ENCODE data around the gene TMEM51. TPM values are rescaled to one million over a fixed set of nuclear protein-coding genes. Genes with fewer than 3 reads are reported as not detected.

The TMEM51 gene
- total RNA-seq, 1 donor: 1.0 TPM

- Histone ChIP-seq H3K9me3 (ENCODE audit: low read depth, low read length) (no peaks in the 10 kb centered on the region), H3K27me3 (ENCODE audit: insufficient read depth, low read length) (peaks cover 3% of the 10 kb centered on the region), H3K4me3 (ENCODE audit: low read length) (no peak overlapping the region), H3K4me1 (ENCODE audit: insufficient read depth, low read length) (peaks cover 51% of the 10 kb centered on the region)
Observed at GRCh38 chr1:15258833-15259621, 105.5 kb downstream of the TMEM51 start.

GRCh38 chr1:15259622-15260007, 106.1 kb downstream of the TMEM51 start:
- peaks cover 51% of the 10 kb centered on the region for H3K4me1 ChIP-seq (ENCODE audit: insufficient read depth, low read length)
- H3K9me3 ChIP-seq (ENCODE audit: low read depth, low read length): peaks cover under 1% of the 10 kb centered on the region
- peaks cover 4% of the 10 kb centered on the region for H3K27me3 ChIP-seq (ENCODE audit: insufficient read depth, low read length)
- no peak overlapping the region for H3K4me3 ChIP-seq (ENCODE audit: low read length)

GRCh38 chr1:15260418-15261154, 107.0 kb downstream of the TMEM51 start:
- H3K27me3 ChIP-seq (ENCODE audit: insufficient read depth, low read length): peaks cover 9% of the 10 kb centered on the region
- H3K9me3 ChIP-seq (ENCODE audit: low read depth, low read length): peaks cover 6% of the 10 kb centered on the region
- peaks cover 51% of the 10 kb centered on the region for H3K4me1 ChIP-seq (ENCODE audit: insufficient read depth, low read length)
- no peak overlapping the region for H3K4me3 ChIP-seq (ENCODE audit: low read length)

- Histone ChIP-seq H3K27me3 (ENCODE audit: insufficient read depth, low read length) (peaks cover 12% of the 10 kb centered on the region), H3K9me3 (ENCODE audit: low read depth, low read length) (peaks cover 6% of the 10 kb centered on the region), H3K4me1 (ENCODE audit: insufficient read depth, low read length) (peaks cover 51% of the 10 kb centered on the region), H3K4me3 (ENCODE audit: low read length) (no peak overlapping the region)
Observed at GRCh38 chr1:15261155-15262002, 107.8 kb downstream of the TMEM51 start.

- peaks cover 6% of the 10 kb centered on the region for H3K9me3 ChIP-seq (ENCODE audit: low read depth, low read length)
Observed at GRCh38 chr1:15262003-15262377, 108.4 kb downstream of the TMEM51 start.

GRCh38 chr1:15262706-15263105, 109.2 kb downstream of the TMEM51 start:
- Histone ChIP-seq H3K9me3 (ENCODE audit: low read depth, low read length) (peaks cover 6% of the 10 kb centered on the region), H3K4me1 (ENCODE audit: insufficient read depth, low read length) (peaks cover 49% of the 10 kb centered on the region), H3K4me3 (ENCODE audit: low read length) (no peak overlapping the region), H3K27me3 (ENCODE audit: insufficient read depth, low read length) (peaks cover 12% of the 10 kb centered on the region)

More at GRCh38 chr1:15262003-15262377, 108.4 kb downstream of the TMEM51 start:
- Histone ChIP-seq H3K4me1 (ENCODE audit: insufficient read depth, low read length) (peaks cover 51% of the 10 kb centered on the region), H3K4me3 (ENCODE audit: low read length) (no peak overlapping the region), H3K27me3 (ENCODE audit: insufficient read depth, low read length) (peaks cover 12% of the 10 kb centered on the region)

- Histone ChIP-seq H3K4me3 (ENCODE audit: low read length) (no peak overlapping the region), H3K9me3 (ENCODE audit: low read depth, low read length) (peaks cover 6% of the 10 kb centered on the region), H3K4me1 (ENCODE audit: insufficient read depth, low read length) (peaks cover 29% of the 10 kb centered on the region), H3K27me3 (ENCODE audit: insufficient read depth, low read length) (peaks cover 12% of the 10 kb centered on the region)
Observed at GRCh38 chr1:15264769-15265168, 111.2 kb downstream of the TMEM51 start.

Other genes with a start within 250 kb of the TMEM51 start
- gene FHAD1, start 93.5 kb downstream of the TMEM51 start, total RNA-seq: 0.10 TPM